GM12878 (cell line): ENCODE measurements around the gene PRDM16.

Experiments used
- CTCF ChIP-seq, 3 experiments: IDR thresholded peaks in 2 of 3; conservative IDR thresholded peaks in 1 of 3; 2 replicates each; pipeline ENCODE4 v1.5.1; 2011; ENCODE audit warnings: low read depth in 3 of 3, low read length in 3 of 3, mild to moderate bottlenecking in 3 of 3, control low read depth in 2 of 3, moderate library complexity in 2 of 3, inconsistent platforms in 1 of 3, mixed read lengths in 1 of 3; ENCODE audit not compliant: control insufficient read depth in 2 of 3, insufficient read depth in 1 of 3; ENCODE audit errors: extremely low read depth in 1 of 3
- DPF2 ChIP-seq: fragments of 450-650 bp; IDR thresholded peaks from 2 replicates; pipeline ENCODE4 v1.6.1; 2017; ENCODE audit warnings: mild to moderate bottlenecking
- LARP7 ChIP-seq: fragments of 450-650 bp; IDR thresholded peaks from 2 replicates; pipeline ENCODE4 v1.6.1; 2017; ENCODE audit warnings: mild to moderate bottlenecking
- SIN3A ChIP-seq: IDR thresholded peaks from 2 replicates; pipeline ENCODE4 v1.6.1; 2012; ENCODE audit warnings: low read depth, low read length, improper control_type of control experiment
- SMAD1 ChIP-seq: fragments of 450-650 bp; IDR thresholded peaks from 2 replicates; pipeline ENCODE4 v1.6.1; 2018; ENCODE audit warnings: mild to moderate bottlenecking, low read depth; ENCODE audit not compliant: partially characterized antibody
- ZBED1 ChIP-seq: IDR thresholded peaks from 2 replicates; pipeline ENCODE4 v1.6.1; 2016; ENCODE audit warnings: borderline replicate concordance
- ZBTB11 ChIP-seq: fragments of 450-650 bp; formaldehyde crosslinking; IDR thresholded peaks from 2 replicates; pipeline ENCODE4 v1.5.0; 2022; ENCODE audit warnings: mild to moderate bottlenecking, missing genetic modification characterization

GRCh38 chr1:3456449-3456963, 387.5 kb downstream of the PRDM16 start:
- no peak for TF ChIP-seq DPF2
- TF ChIP-seq CTCF (IDR thresholded peaks at IDR 0.05 in 2 of 3, conservative IDR thresholded peaks at IDR 0.05 in 1 of 3; ENCODE audit: control insufficient read depth in 2 of 3, extremely low read depth in 1 of 3, insufficient read depth in 1 of 3, low read depth in 3 of 3, low read length in 3 of 3), result no peak
- TF ChIP-seq ZBTB11 (CRISPR knock-in tag), result no peak
- no peak for TF ChIP-seq SIN3A
- TF ChIP-seq ZBED1, result no peak
- no peak for TF ChIP-seq SMAD1
- no peak for TF ChIP-seq LARP7
